ENCODE results near the gene CADM3.

Gene CADM3

DNA sequence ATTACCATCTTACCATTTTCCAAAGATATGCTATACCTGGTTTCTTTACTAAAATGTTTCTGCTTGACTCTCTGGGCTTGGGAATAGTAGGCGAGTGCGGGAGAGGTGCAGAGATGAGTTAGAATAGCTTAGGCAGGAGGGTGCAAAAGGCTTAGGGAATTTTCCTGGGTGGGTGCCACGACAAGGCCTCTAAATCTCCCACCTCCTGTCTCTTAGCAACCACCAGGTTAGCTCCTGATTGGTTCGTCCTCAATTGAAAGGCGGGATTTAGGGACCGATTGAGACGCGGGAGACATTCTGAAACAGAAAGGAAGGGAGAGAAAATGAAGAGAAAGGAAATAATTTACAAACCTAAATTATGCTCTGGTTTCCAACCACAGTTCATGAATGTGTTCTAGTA is 36.4 kb downstream of the CADM3 start:
- no peak for DNase-seq

DNA sequence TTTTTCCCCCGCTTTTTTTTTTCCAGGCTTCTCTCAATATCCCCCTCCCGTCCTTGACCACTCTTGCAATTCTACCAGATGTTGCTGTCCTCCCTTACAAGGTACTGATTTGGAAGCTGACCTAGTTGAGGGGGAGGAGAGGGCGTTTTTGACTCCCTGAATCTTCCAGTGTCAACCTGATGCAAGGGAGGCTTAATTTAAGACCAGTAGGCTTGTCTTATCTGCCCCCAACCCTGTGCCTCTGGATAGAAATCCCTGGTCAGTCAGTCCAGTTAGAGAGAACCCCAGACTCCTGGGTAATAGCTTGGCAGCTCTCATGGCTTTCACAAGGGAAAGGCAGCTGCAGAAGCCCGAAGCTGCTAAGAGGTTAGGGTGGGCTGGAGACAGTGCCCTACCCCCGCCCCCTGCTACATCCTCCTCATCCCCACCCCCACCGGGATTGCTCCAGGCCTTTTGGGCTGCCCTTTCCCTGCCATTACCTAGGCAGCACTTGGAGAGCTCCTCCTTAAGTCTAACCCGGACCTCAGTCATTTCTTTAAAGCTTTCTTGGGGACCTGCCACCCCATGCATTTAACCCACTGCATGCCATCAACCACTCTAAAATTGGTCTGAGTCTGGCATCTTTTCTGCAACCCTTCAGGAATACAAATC is 36.9 kb downstream of the CADM3 start:
- DNase-seq = no peak

DNA sequence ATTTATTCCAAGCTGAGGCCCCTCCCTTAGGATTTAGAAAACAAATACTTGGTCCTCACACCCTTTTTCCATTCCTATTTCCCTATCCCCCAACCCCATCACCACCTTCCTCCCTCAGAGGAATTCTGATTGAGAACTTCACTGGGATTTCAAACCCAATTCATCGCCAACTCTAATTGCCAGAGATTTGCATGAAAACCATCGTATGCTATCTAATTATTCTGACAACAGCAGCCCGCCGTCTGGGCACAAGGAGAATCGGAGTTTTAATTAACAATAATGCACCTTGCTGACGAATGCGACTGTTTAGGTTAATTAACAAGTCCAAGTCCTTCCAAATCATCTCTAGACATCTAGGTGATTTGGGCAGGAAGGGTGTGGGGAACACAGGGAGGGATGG is 37.6 kb downstream of the CADM3 start:
- no peak for DNase-seq

DNA sequence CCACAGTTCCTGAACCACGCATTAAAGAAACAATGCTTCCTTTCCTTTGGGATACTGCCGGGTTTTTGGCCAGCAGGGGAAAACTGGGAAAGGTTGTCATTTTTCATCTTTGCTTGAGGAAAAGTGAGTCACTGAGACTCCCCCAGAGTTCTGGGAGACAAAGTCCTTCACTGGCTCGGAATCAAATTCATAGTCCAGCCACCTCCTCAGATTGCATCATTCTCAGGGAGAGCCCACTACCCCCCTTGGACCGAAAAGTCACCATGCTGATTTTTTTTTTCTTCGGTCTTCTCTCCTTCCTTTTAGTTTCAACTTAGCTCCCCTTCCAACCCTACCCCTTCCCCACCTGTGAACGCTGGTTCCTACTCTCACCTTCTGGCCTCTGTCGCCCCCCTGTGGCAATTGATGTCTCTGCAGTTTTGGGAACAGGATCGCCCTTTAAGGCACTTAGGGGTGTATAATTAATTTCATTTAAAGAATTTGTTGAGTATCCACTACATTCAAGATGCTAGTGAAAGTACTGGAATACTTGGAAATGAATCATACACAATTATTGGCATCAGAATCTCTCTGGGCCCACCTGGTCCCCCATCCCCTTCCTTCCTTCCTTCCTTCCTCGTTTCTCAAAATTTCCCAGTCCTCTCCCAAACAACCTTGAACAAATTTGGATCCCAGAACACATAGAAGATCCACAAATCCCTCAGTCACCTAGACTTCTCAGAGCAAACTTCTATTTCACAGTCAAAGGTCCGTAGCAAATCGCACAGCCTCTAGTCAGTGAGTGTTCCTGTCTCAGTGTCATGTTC is 40.1 kb downstream of the CADM3 start:
- peak; percentile 35 for DNase-seq

GRCh38 chr1:159212596-159212995 is 41.2 kb downstream of the CADM3 start:
- DNase-seq = no peak

GRCh38 chr1:159214149-159214760 is 42.8 kb downstream of the CADM3 start:
- peak; percentile 7 for DNase-seq

- no peak for DNase-seq
Observed at GRCh38 chr1:159218649-159219636, 47.5 kb downstream of the CADM3 start.

GRCh38 chr1:159222075-159222865 is 50.9 kb downstream of the CADM3 start:
- no peak for DNase-seq

- no peak for DNase-seq
Observed at GRCh38 chr1:159223004-159223403, 51.6 kb downstream of the CADM3 start.

DNA sequence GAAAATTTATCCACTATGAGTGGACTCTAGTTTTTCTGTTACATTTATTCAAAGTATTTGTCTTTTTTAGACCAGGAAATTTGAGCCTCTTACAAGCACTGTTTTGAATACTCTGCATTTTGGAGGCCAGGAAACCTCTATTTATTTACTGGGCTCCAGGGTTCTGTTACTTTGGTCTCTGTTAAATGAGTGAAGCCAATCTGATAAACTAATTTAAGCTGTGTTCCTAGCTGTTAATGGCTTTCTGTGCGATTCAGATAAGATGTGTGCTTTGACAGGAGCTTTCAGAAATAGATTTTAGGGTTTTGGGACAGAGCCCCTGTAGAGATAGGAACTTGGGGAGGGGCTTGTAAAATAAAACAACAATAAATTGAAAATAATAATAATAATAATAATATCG is 57.1 kb downstream of the CADM3 start:
- DNase-seq = no peak

DNA sequence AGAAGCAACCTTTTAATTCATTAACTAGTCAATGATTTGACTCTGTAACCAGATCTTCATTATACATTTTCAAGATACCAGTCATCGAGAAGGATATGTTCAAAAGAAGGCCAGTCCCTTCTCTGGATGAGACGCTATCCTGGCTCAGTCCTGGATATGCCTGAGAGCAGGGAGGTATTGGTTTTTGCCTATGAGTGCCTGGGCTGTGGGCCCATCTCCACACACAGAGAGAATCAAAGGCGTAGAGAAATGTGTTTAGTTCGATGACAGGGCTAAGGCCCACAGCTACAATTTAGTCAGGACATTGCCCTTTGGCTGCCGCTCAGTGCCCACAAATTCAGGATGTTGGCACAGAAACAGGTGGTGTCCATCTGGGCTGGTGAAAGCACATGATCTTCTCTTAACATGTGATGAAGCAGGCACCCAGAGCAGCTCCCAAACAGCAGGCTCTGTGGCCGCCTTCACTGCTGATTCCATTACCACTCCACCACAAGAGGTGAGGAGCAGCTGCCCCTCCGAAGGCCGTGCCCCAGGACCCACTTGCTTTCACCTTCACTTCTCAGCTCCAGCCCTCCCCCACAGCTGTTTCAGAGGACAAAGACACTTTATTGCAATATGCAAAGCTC is 58.0 kb downstream of the CADM3 start:
- no peak for DNase-seq

- DNase-seq = no peak
Observed at GRCh38 chr1:159229896-159230295, 58.5 kb downstream of the CADM3 start.

DNA sequence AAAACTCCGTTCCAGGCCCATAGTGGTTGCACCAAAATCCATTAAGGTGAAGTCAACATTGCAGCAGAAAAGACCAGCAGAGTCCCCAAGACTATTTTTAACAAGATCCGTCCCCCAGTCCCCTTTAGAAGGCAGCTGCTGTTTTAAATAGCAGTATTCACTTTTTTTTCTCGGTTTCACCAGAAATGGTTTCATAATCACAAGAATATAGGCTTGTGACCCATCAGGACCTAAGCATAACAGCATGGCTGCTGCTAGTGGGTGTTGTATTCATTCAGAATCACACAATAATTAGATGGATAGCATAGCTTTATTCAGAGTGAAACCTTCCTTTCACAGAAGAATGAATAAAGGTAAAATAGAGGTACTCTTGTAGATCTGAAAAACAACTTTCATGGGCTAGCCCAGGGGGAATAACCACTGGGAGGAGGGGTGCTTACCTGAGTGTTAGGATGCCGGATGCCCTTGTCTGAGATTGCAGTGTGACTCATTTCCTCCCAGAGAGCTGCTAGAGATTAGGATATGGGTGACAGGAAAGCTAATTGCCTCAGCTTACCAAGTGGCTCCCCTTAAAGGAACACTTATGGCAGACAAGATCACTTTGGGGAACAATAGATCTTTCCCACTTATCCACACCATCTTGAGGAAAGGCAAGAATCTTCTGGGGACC is 68.3 kb downstream of the CADM3 start:
- DNase-seq = no peak

- no peak for DNase-seq
Observed at GRCh38 chr1:159247266-159247665, 75.9 kb downstream of the CADM3 start.

- no peak for DNase-seq
Observed at GRCh38 chr1:159248311-159248710, 76.9 kb downstream of the CADM3 start.

GRCh38 chr1:159250638-159251216 is 79.3 kb downstream of the CADM3 start:
- DNase-seq = no peak

Data from NCI-H446 treated with DMSO at 0.1 percent for 48 hours (cell line).